HG03521 (cell line): ENCODE measurements around the gene NXPE3.

Experiments used
- ATAC-seq: cut with Tn5 transposase; IDR thresholded peaks from one replicate; pipeline ENCODE4 v1.9.1; 2021; ENCODE audit warnings: mild to moderate bottlenecking, moderate library complexity; ENCODE audit not compliant: unreplicated experiment

The NXPE3 gene

GRCh38 chr3:101802179-101802578 lies 23.2 kb downstream of the NXPE3 start:
- ATAC-seq = no peak

GRCh38 chr3:101803173-101803782 lies 24.3 kb downstream of the NXPE3 start:
- peak; percentile 94 for ATAC-seq

GRCh38 chr3:101803939-101804338 lies 24.9 kb downstream of the NXPE3 start:
- no peak for ATAC-seq

GRCh38 chr3:101806491-101806890 lies 27.5 kb downstream of the NXPE3 start:
- ATAC-seq = no peak

- ATAC-seq = peak; percentile 46
Observed at GRCh38 chr3:101807888-101808287, 28.9 kb downstream of the NXPE3 start.

- ATAC-seq = no peak
Observed at GRCh38 chr3:101809178-101810021, 30.4 kb downstream of the NXPE3 start.

- no peak for ATAC-seq
Observed at GRCh38 chr3:101810022-101810418, 31.0 kb downstream of the NXPE3 start.

GRCh38 chr3:101811875-101812274 lies 32.9 kb downstream of the NXPE3 start:
- ATAC-seq = no peak

GRCh38 chr3:101812895-101813294 lies 33.9 kb downstream of the NXPE3 start:
- no peak for ATAC-seq

GRCh38 chr3:101813817-101814440 lies 34.9 kb downstream of the NXPE3 start:
- ATAC-seq = no peak

- no peak for ATAC-seq
Observed at GRCh38 chr3:101814835-101815234, 35.8 kb downstream of the NXPE3 start.

GRCh38 chr3:101816215-101817149 lies 37.5 kb downstream of the NXPE3 start:
- no peak for ATAC-seq

GRCh38 chr3:101817992-101818391 lies 39.0 kb downstream of the NXPE3 start:
- no peak for ATAC-seq

GRCh38 chr3:101819649-101820206 lies 40.7 kb downstream of the NXPE3 start:
- peak; percentile 41 for ATAC-seq

- no peak for ATAC-seq
Observed at GRCh38 chr3:101821503-101821902, 42.5 kb downstream of the NXPE3 start.

GRCh38 chr3:101823525-101823924 lies 44.5 kb downstream of the NXPE3 start:
- ATAC-seq = no peak

GRCh38 chr3:101824702-101825101 lies 45.7 kb downstream of the NXPE3 start:
- ATAC-seq = no peak

- ATAC-seq = no peak
Observed at GRCh38 chr3:101825904-101826445, 47.0 kb downstream of the NXPE3 start.

GRCh38 chr3:101827211-101828174 lies 48.5 kb downstream of the NXPE3 start:
- ATAC-seq = peak; percentile 86
